SK-N-SH (cell line): ENCODE measurements around the gene OST4. TPM values are rescaled to one million over a fixed set of nuclear protein-coding genes. Genes with fewer than 3 reads are reported as not detected.

ENCODE experiments used
- CTCF ChIA-PET: fragments of 300-600, 350-600 bp; formaldehyde crosslinking; extraction: SDS; loops from one replicate; lab custom pipeline; 2021; lab: Yijun Ruan, JAX
- POLR2A ChIA-PET: fragments of 350-600 bp; sonication (Branson Sonifier 250); formaldehyde crosslinking; extraction: SDS; loops from one replicate; lab custom pipeline; 2020; ENCODE audit warnings: antibody characterized with exemption, inconsistent platforms; lab: Yijun Ruan, JAX
- DNase-seq: peaks from one replicate; pipeline ENCODE4 v3.0.0; 2012
- H2AFZ ChIP-seq: fragments of 200-600 bp; sonication (generic); 2 replicates; pipeline ENCODE4 v1.8.1; 2016; ENCODE audit warnings: antibody characterized with exemption, mild to moderate bottlenecking, low read depth
- H3F3A ChIP-seq: fragments of 200-600 bp; sonication (generic); replicated peaks from 2 replicates; pipeline ENCODE3; 2016; ENCODE audit warnings: antibody characterized with exemption, mild to moderate bottlenecking; ENCODE audit not compliant: insufficient read depth
- H3K27ac ChIP-seq, 2 experiments: fragments of 200-500 bp in 1 of 2; fragments of 200-600 bp in 1 of 2; sonication (Bioruptor generic) in 1 of 2; sonication (generic), shearing (Covaris generic) in 1 of 2; 2 replicates each; pipeline versions ENCODE4 v1.5.1 to v1.6.1; 2014 to 2016; ENCODE audit warnings: low read depth in 2 of 2, inconsistent platforms in 1 of 2, low read length in 1 of 2, mild to moderate bottlenecking in 1 of 2, mixed read lengths in 1 of 2
- H3K27me3 ChIP-seq: fragments of 200-600 bp; sonication (generic), shearing (Covaris generic); 2 replicates; pipeline ENCODE4 v1.6.1; 2016; ENCODE audit warnings: mixed run types; ENCODE audit not compliant: insufficient read depth
- H3K36me3 ChIP-seq, 2 experiments: fragments of 200-500 bp in 1 of 2; fragments of 200-600 bp in 1 of 2; sonication (Bioruptor generic) in 1 of 2; sonication (generic) in 1 of 2; replicated peaks in 1 of 2; 2 replicates each; pipeline versions ENCODE3 to v1.5.1; 2014 to 2016; ENCODE audit warnings: low read length in 1 of 2, mild to moderate bottlenecking in 1 of 2; ENCODE audit not compliant: insufficient read depth in 2 of 2, control insufficient read depth in 1 of 2
- H3K4me1 ChIP-seq, 2 experiments: fragments of 200-500 bp in 1 of 2; fragments of 200-600 bp in 1 of 2; sonication (Bioruptor generic) in 1 of 2; sonication (generic), shearing (Covaris generic) in 1 of 2; 2 replicates each; pipeline versions ENCODE4 v1.5.1 to v1.6.1; 2014 to 2016; ENCODE audit warnings: low read depth in 1 of 2, low read length in 1 of 2, mixed run types in 1 of 2; ENCODE audit not compliant: insufficient read depth in 2 of 2, control insufficient read depth in 1 of 2
- H3K4me2 ChIP-seq: fragments of 200-600 bp; sonication (generic), shearing (Covaris generic); 2 replicates; pipeline ENCODE4 v1.6.1; 2017; ENCODE audit warnings: mixed run types
- H3K4me3 ChIP-seq, 2 experiments: fragments of 200-500 bp in 1 of 2; fragments of 200-600 bp in 1 of 2; sonication (Bioruptor generic) in 1 of 2; sonication (generic), shearing (Covaris generic) in 1 of 2; 2 replicates each; pipeline versions ENCODE4 v1.5.1 to v1.8.1; 2014 to 2016; ENCODE audit warnings: low read depth in 2 of 2, inconsistent platforms in 1 of 2, low read length in 1 of 2, mild to moderate bottlenecking in 1 of 2, mixed read lengths in 1 of 2, moderate library complexity in 1 of 2
- H3K79me2 ChIP-seq: fragments of 200-600 bp; sonication (generic); 2 replicates; pipeline ENCODE4 v1.8.1; 2017; ENCODE audit warnings: mild to moderate bottlenecking; ENCODE audit not compliant: insufficient read depth
- H3K9ac ChIP-seq: fragments of 200-600 bp; sonication (generic); 2 replicates; pipeline ENCODE4 v1.6.1; 2017; ENCODE audit warnings: mixed run types
- H3K9me2 ChIP-seq: fragments of 200-600 bp; sonication (generic); 2 replicates; pipeline ENCODE4 v1.6.1; 2017; ENCODE audit warnings: mixed run types
- H3K9me3 ChIP-seq: fragments of 200-600 bp; sonication (generic); 2 replicates; pipeline ENCODE4 v1.6.1; 2017; ENCODE audit warnings: mixed run types, mild to moderate bottlenecking, moderate library complexity
- H4K20me1 ChIP-seq: fragments of 200-600 bp; sonication (generic); 2 replicates; pipeline ENCODE4 v1.6.1; 2017; ENCODE audit warnings: mild to moderate bottlenecking, mixed run types; ENCODE audit not compliant: insufficient read depth
- CHD2 ChIP-seq: fragments of 150-350 bp; IDR thresholded peaks from 2 replicates; pipeline ENCODE4 v1.6.1; 2018; ENCODE audit warnings: low read length; ENCODE audit not compliant: partially characterized antibody
- ELF1 ChIP-seq: IDR thresholded peaks from 2 replicates; pipeline ENCODE4 v1.4.0; 2012
- GATA2 ChIP-seq: sonication (generic); formaldehyde crosslinking; IDR thresholded peaks from 2 replicates; pipeline ENCODE4 v1.5.0; 2020; ENCODE audit warnings: mild to moderate bottlenecking, missing genetic modification reagents
- MAX ChIP-seq: IDR thresholded peaks from 2 replicates; pipeline ENCODE4 v1.4.0; 2012; ENCODE audit warnings: low read depth
- MEF2A ChIP-seq: IDR thresholded peaks from 2 replicates; pipeline ENCODE4 v1.4.0; 2012; ENCODE audit warnings: low read depth, borderline replicate concordance
- NFIC ChIP-seq: IDR thresholded peaks from 2 replicates; pipeline ENCODE4 v1.4.0; 2012; ENCODE audit warnings: borderline replicate concordance
- PBX3 ChIP-seq: IDR thresholded peaks from 2 replicates; pipeline ENCODE4; 2012
- RCOR1 ChIP-seq: fragments of 150-350 bp; IDR thresholded peaks from 2 replicates; pipeline ENCODE4 v1.6.1; 2017; ENCODE audit warnings: antibody characterized with exemption, low read length
- REST ChIP-seq: IDR thresholded peaks from 2 replicates; pipeline ENCODE4 v1.6.1; 2012; ENCODE audit warnings: mild to moderate bottlenecking, low read depth, low read length, moderate library complexity
- SMC3 ChIP-seq: IDR thresholded peaks from 2 replicates; pipeline ENCODE4 v1.6.1; 2012; ENCODE audit warnings: low read depth, low read length, improper control_type of control experiment
- TEAD4 ChIP-seq: IDR thresholded peaks from 2 replicates; pipeline ENCODE4 v1.4.0; 2012; ENCODE audit warnings: mild to moderate bottlenecking, borderline replicate concordance; ENCODE audit not compliant: insufficient read depth
- USF2 ChIP-seq: fragments of 150-350 bp; IDR thresholded peaks from 2 replicates; pipeline ENCODE4 v1.6.1; 2017; ENCODE audit warnings: antibody characterized with exemption, low read length, low read depth, borderline replicate concordance
- WGBS: methylation state at CpG from one replicate; pipeline ENCODE4 v1.1.6; 2017; ENCODE audit warnings: low lambda C conversion rate; 5-methylcytosine and 5-hydroxymethylcytosine counted together
- polyA plus RNA-seq, 3 experiments: library from polyadenylated mRNA; depleted of rRNA; stranded (reverse); fragments of >200 nt; gene quantifications; 2 replicates each; pipeline ENCODE4 v1.2.3, GENCODE V29; 2012

Gene OST4
- polyA plus RNA-seq, 1 of the 3 experiments (the other 2 are of a cell fraction) = 1,851 TPM

- TF ChIP-seq SMC3 (no peak), USF2 (no peak), TEAD4 (no peak), GATA2 (CRISPR knock-in tag) (no peak), CHD2 (no peak), REST (no peak), MEF2A (no peak), RCOR1 (no peak), MAX (no peak), PBX3 (no peak), ELF1 (no peak), NFIC (no peak)
- H3K79me2 ChIP-seq = no peaks in the 10 kb centered on the region
- no peaks in the 10 kb centered on the region for H4K20me1 ChIP-seq
- 90% methylated on average over 3 of the region's 3 CpGs for WGBS
- POLR2A ChIA-PET = interaction anchor here (0.6 kb wide), 1 partner anchor 127 kb away, joined by 3 read pairs; no protein-coding TSS in a partner anchor
- no peak overlapping the region for H3K4me3 ChIP-seq
- no peak overlapping the region for H3K27ac ChIP-seq
- H3K9ac ChIP-seq = no peak overlapping the region
- H3K9me2 ChIP-seq = no peaks in the 10 kb centered on the region
- H3K4me2 ChIP-seq = no peak overlapping the region
- H2AFZ ChIP-seq = no peak overlapping the region
- no peaks in the 10 kb centered on the region for H3K36me3 ChIP-seq
- DNase-seq = no peak
- H3K4me1 ChIP-seq = no peaks in the 10 kb centered on the region
- no peaks in the 10 kb centered on the region for H3F3A ChIP-seq
- no peaks in the 10 kb centered on the region for H3K27me3 ChIP-seq
- CTCF ChIA-PET = interaction anchor here (1.0 to 14.2 kb wide), 8 partner anchors 10 to 194 kb away, joined by 3 to 169 read pairs (median 6); partner anchors contain the start of genes CGREF1 and TRIM54
- no peaks in the 10 kb centered on the region for H3K9me3 ChIP-seq
Measured at GRCh38 chr2:27109083-27109482, 37.6 kb upstream of the OST4 start.
